NCI-H2171 (cell line): ENCODE measurements around the gene METTL17.
"Not testable (repeated sequence)": the region's sequence is repeated elsewhere in the genome, so short reads cannot be mapped to it uniquely, and the experiment has no call there.

ENCODE experiments used
- DNase-seq: peaks from one replicate; lab custom pipeline; 2025; lab: John Stamatoyannopoulos, UW

METTL17 gene

GRCh38 chr14:21024585-21025370 lies 35.0 kb downstream of the METTL17 start, which contains the start of gene NDRG2:
NDRG2 (minus strand) TSS chr14:21025061; CDS start chr14:21023315, 1,746 bp downstream.
- peak; percentile 89 for DNase-seq

- no peak for DNase-seq
Observed at GRCh38 chr14:21025371-21026273, 35.8 kb downstream of the METTL17 start.

- DNase-seq: no peak
Observed at GRCh38 chr14:21026274-21026987, 36.7 kb downstream of the METTL17 start.

GRCh38 chr14:21026988-21027315 lies 37.2 kb downstream of the METTL17 start:
- DNase-seq: no peak

- no peak for DNase-seq
Observed at GRCh38 chr14:21029917-21030316, 40.1 kb downstream of the METTL17 start, which contains the start of gene TPPP2. TPPP2 (plus strand) TSS chr14:21030217; CDS start chr14:21030582, 365 bp downstream.

GRCh38 chr14:21030531-21030930 lies 40.8 kb downstream of the METTL17 start:
- DNase-seq: no peak

GRCh38 chr14:21032326-21033132 lies 42.7 kb downstream of the METTL17 start:
- no peak for DNase-seq

GRCh38 chr14:21033133-21033698 lies 43.4 kb downstream of the METTL17 start:
- no peak for DNase-seq

GRCh38 chr14:21034707-21035106 lies 44.9 kb downstream of the METTL17 start, which contains the start of gene RNASE13:
RNASE13 (minus strand) TSS chr14:21034807; CDS start chr14:21034288, 519 bp downstream.
- DNase-seq: no peak

GRCh38 chr14:21036751-21037150 lies 47.0 kb downstream of the METTL17 start:
- DNase-seq: no peak

- no peak for DNase-seq
Observed at GRCh38 chr14:21037156-21037555, 47.4 kb downstream of the METTL17 start.

GRCh38 chr14:21038441-21039422 lies 49.0 kb downstream of the METTL17 start:
- peak; percentile 57 for DNase-seq

GRCh38 chr14:21039585-21040369 lies 50.0 kb downstream of the METTL17 start:
- peak; percentile 57 for DNase-seq

- DNase-seq: no peak
Observed at GRCh38 chr14:21040370-21040925, 50.7 kb downstream of the METTL17 start.

- not testable (repeated sequence) for DNase-seq
Observed at GRCh38 chr14:21040941-21041340, 51.2 kb downstream of the METTL17 start.

- no peak for DNase-seq
Observed at GRCh38 chr14:21041676-21042433, 52.1 kb downstream of the METTL17 start, which contains the start of gene RNASE7. RNASE7 (plus strand) TSS chr14:21042362; CDS start chr14:21042993, 631 bp downstream.

GRCh38 chr14:21042918-21043317 lies 53.1 kb downstream of the METTL17 start:
- no peak for DNase-seq
